H9 (cell line): ENCODE data around the gene UBN1. TPM values are rescaled to one million over a fixed set of nuclear protein-coding genes. Genes with fewer than 3 reads are reported as not detected.

Experiments used
- DNase-seq: peaks from one replicate; pipeline ENCODE4 v3.0.0-alpha.2; 2017
- H2AFZ ChIP-seq: one replicate; pipeline ENCODE4 v1.6.1; 2013; ENCODE audit warnings: mild to moderate bottlenecking, low read length, control low read depth, moderate library complexity
- H2AK5ac ChIP-seq: 2 replicates; pipeline ENCODE4 v1.6.1; 2013; ENCODE audit warnings: low read length, control low read depth, mixed read lengths; ENCODE audit not compliant: insufficient read length
- H2BK120ac ChIP-seq: one replicate; pipeline ENCODE4 v1.6.1; 2013; ENCODE audit warnings: low read depth, mild to moderate bottlenecking, low read length, control low read depth, inconsistent platforms; ENCODE audit not compliant: poor library complexity, severe bottlenecking
- H2BK12ac ChIP-seq: 2 replicates; pipeline ENCODE4 v1.6.1; 2013; ENCODE audit warnings: low read length, control low read depth, mixed read lengths, low read depth; ENCODE audit not compliant: insufficient read length
- H2BK15ac ChIP-seq: 2 replicates; pipeline ENCODE4 v1.6.1; 2013; ENCODE audit warnings: low read depth, low read length, control low read depth
- H2BK20ac ChIP-seq: one replicate; pipeline ENCODE4 v1.6.1; 2013; ENCODE audit warnings: low read depth, mild to moderate bottlenecking, low read length, control low read depth, inconsistent platforms; ENCODE audit not compliant: poor library complexity, severe bottlenecking
- H2BK5ac ChIP-seq: 2 replicates; pipeline ENCODE4 v1.6.1; 2013; ENCODE audit warnings: low read length, control low read depth, mixed read lengths; ENCODE audit not compliant: insufficient read length
- H3K14ac ChIP-seq: 2 replicates; pipeline ENCODE4 v1.6.1; 2013; ENCODE audit warnings: low read length, control low read depth; ENCODE audit not compliant: insufficient read depth
- H3K18ac ChIP-seq: 2 replicates; pipeline ENCODE4 v1.6.1; 2013; ENCODE audit warnings: low read depth, mild to moderate bottlenecking, mixed read lengths, low read length, control low read depth; ENCODE audit not compliant: insufficient read length
- H3K23ac ChIP-seq: 2 replicates; pipeline ENCODE4 v1.6.1; 2013; ENCODE audit warnings: low read length, control low read depth, mixed read lengths, low read depth; ENCODE audit not compliant: insufficient read length
- H3K23me2 ChIP-seq: 2 replicates; pipeline ENCODE4 v1.6.1; 2013; ENCODE audit warnings: low read depth, mild to moderate bottlenecking, mixed read lengths, low read length, control low read depth; ENCODE audit not compliant: insufficient read length, poor library complexity, severe bottlenecking
- H3K27ac ChIP-seq: 2 replicates; pipeline ENCODE4 v1.5.1; 2013; ENCODE audit warnings: low read length, control low read depth, mixed read lengths, low read depth; ENCODE audit not compliant: insufficient read length
- H3K27me3 ChIP-seq: 2 replicates; pipeline ENCODE4 v1.6.1; 2013; ENCODE audit warnings: low read length, control low read depth, inconsistent platforms; ENCODE audit not compliant: insufficient read depth
- H3K4ac ChIP-seq: 2 replicates; pipeline ENCODE4 v1.6.1; 2013; ENCODE audit warnings: low read depth, mild to moderate bottlenecking, control low read depth, inconsistent platforms, low read length, moderate library complexity
- H3K4me1 ChIP-seq: 2 replicates; pipeline ENCODE4 v1.6.1; 2013; ENCODE audit warnings: low read length, control low read depth, inconsistent platforms; ENCODE audit not compliant: insufficient read depth
- H3K4me2 ChIP-seq: 2 replicates; pipeline ENCODE4 v1.6.1; 2013; ENCODE audit warnings: low read length, control low read depth, mixed read lengths; ENCODE audit not compliant: insufficient read length, insufficient read depth
- H3K56ac ChIP-seq: 2 replicates; pipeline ENCODE4 v1.6.1; 2013; ENCODE audit warnings: low read depth, mild to moderate bottlenecking, mixed read lengths, low read length, control low read depth; ENCODE audit not compliant: insufficient read length
- H3K79me1 ChIP-seq: 2 replicates; pipeline ENCODE4 v1.6.1; 2013; ENCODE audit warnings: low read depth, mild to moderate bottlenecking, moderate library complexity, low read length, control low read depth, inconsistent platforms; ENCODE audit not compliant: insufficient read depth, poor library complexity, severe bottlenecking
- H3K79me2 ChIP-seq: 2 replicates; pipeline ENCODE4 v1.6.1; 2013; ENCODE audit warnings: low read length, control low read depth, inconsistent platforms; ENCODE audit not compliant: insufficient read depth
- H3K9ac ChIP-seq: 2 replicates; pipeline ENCODE4 v1.6.1; 2013; ENCODE audit warnings: low read length, control low read depth, mixed read lengths; ENCODE audit not compliant: insufficient read length; ENCODE audit errors: extremely low read depth
- H3K9me3 ChIP-seq: one replicate; pipeline ENCODE4 v1.6.1; 2013; ENCODE audit warnings: low read depth, low read length, inconsistent platforms; ENCODE audit not compliant: control insufficient read depth
- H3T11ph ChIP-seq: one replicate; pipeline ENCODE4 v1.6.1; 2013; ENCODE audit warnings: mild to moderate bottlenecking, low read length, control low read depth, inconsistent platforms
- H4K20me1 ChIP-seq: one replicate; pipeline ENCODE4 v1.6.1; 2013; ENCODE audit not compliant: control insufficient read depth, insufficient read length, insufficient read depth
- H4K5ac ChIP-seq: 2 replicates; pipeline ENCODE4 v1.6.1; 2013; ENCODE audit warnings: low read depth, mild to moderate bottlenecking, mixed read lengths, low read length, control low read depth; ENCODE audit not compliant: insufficient read length
- H4K8ac ChIP-seq: replicated peaks from 2 replicates; pipeline ENCODE4 v1.6.1; 2013; ENCODE audit warnings: low read length, control low read depth, mixed read lengths, low read depth; ENCODE audit not compliant: insufficient read length
- H4K91ac ChIP-seq: 2 replicates; pipeline ENCODE4 v1.6.1; 2013; ENCODE audit warnings: low read depth, mild to moderate bottlenecking, moderate library complexity, mixed read lengths, low read length, control low read depth; ENCODE audit not compliant: insufficient read length
- H3K27ac Mint-ChIP-seq, 3 experiments: 2 replicates in 2 of 3; 3 replicates in 1 of 3; pipeline ENCODE4 v1.8.0; 2020 to 2021; ENCODE audit warnings: mixed read lengths in 3 of 3, mild to moderate bottlenecking in 1 of 3, moderate library complexity in 1 of 3
- H3K27me3 Mint-ChIP-seq: 2 replicates; pipeline ENCODE4 v1.8.0; 2021; ENCODE audit warnings: low read depth, mild to moderate bottlenecking, moderate library complexity, mixed read lengths
- H3K36me3 Mint-ChIP-seq, 3 experiments: 2 replicates in 2 of 3; 3 replicates in 1 of 3; pipeline ENCODE4 v1.8.0; 2020 to 2021; ENCODE audit warnings: low read depth in 3 of 3, mixed read lengths in 3 of 3; ENCODE audit not compliant: insufficient read depth in 1 of 3
- H3K4me1 Mint-ChIP-seq, 2 experiments: 2 replicates each; pipeline ENCODE4 v1.8.0; 2020; ENCODE audit warnings: mixed read lengths in 2 of 2
- H3K4me3 Mint-ChIP-seq, 2 experiments: 2 replicates in 1 of 2; 3 replicates in 1 of 2; pipeline ENCODE4 v1.8.0; 2020 to 2021; ENCODE audit warnings: mild to moderate bottlenecking in 2 of 2, mixed read lengths in 2 of 2, moderate library complexity in 1 of 2
- H3K9me3 Mint-ChIP-seq, 2 experiments: 2 replicates in 1 of 2; 3 replicates in 1 of 2; pipeline ENCODE4 v1.8.0; 2020; ENCODE audit warnings: mild to moderate bottlenecking in 2 of 2, mixed read lengths in 2 of 2, moderate library complexity in 1 of 2
- CTCF ChIP-seq: fragments of 200-600 bp; sonication (generic); conservative IDR thresholded peaks from 3 replicates; pipeline ENCODE4 v1.8.0; 2021; ENCODE audit warnings: antibody characterized with exemption, mild to moderate bottlenecking
- WGBS: extraction: QIAGEN DNeasy Blood & Tissue Kit; methylation state at CpG from one replicate; pipeline ENCODE4 v1.1.7; 2013; ENCODE audit warnings: missing lambda C conversion rate, low lambda C conversion rate, mixed read lengths; ENCODE audit not compliant: insufficient read length; ENCODE audit errors: extremely low coverage; 5-methylcytosine and 5-hydroxymethylcytosine counted together
- total RNA-seq: library from RNA; stranded (reverse); gene quantifications from 2 replicates; pipeline ENCODE4 v1.2.1, GENCODE V29; 2021

UBN1 gene
- total RNA-seq, 1 experiment from 2014 or later: 55.2 TPM

DNA sequence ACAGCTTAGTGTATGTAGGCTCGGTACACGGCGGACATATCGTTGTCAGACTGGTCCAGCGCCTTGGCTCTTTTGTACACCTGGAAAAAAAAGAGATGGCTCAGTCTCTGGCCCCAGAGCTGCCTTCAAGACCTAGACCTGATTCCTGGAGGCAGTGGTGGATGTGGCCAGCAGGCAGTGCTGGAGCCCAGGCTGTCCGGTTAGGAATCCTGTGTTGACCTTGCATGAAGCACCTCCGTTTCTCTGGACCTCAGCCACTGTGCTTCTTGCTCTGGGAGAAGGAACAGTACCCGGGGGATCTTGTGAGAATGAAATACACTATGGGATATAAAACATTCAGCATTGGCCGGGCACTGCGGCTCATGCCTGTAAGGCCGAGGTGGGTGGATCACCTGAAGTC is 42.0 kb upstream of the UBN1 start:
- no peak overlapping the region for H3K4ac ChIP-seq
- H2BK15ac ChIP-seq: no peak overlapping the region
- H2AK5ac ChIP-seq: no peak overlapping the region
- no peak overlapping the region for H3K18ac ChIP-seq
- no peaks in the 10 kb centered on the region for H3K4me1 ChIP-seq
- H4K20me1 ChIP-seq: no peaks in the 10 kb centered on the region
- H2BK20ac ChIP-seq: no peak overlapping the region
- H3T11ph ChIP-seq: no peak overlapping the region
- no peak overlapping the region for H4K8ac ChIP-seq
- H2AFZ ChIP-seq: no peak overlapping the region
- no peak overlapping the region for H3K4me2 ChIP-seq
- H3K27me3 ChIP-seq: no peaks in the 10 kb centered on the region
- no peak overlapping the region for H3K9ac ChIP-seq
- no peak for TF ChIP-seq CTCF
- no peaks in the 10 kb centered on the region for H3K79me2 ChIP-seq
- no peak overlapping the region for H3K23ac ChIP-seq
- peaks cover 7% of the 10 kb centered on the region for H3K23me2 ChIP-seq
- H2BK12ac ChIP-seq: no peak overlapping the region
- no peak overlapping the region for H4K5ac ChIP-seq
- no peaks in the 10 kb centered on the region for H3K9me3 ChIP-seq
- H2BK5ac ChIP-seq: no peak overlapping the region
- no peak for DNase-seq
- no peaks in the 10 kb centered on the region for H3K9me3 Mint-ChIP-seq
- no CpG with 5 or more reads among the region's 11 CpGs for WGBS
- H3K4me3 Mint-ChIP-seq: no peak overlapping the region
- H3K4me1 Mint-ChIP-seq: peaks cover 17 to 31% of the 10 kb centered on the region in 2 experiments
- H3K27me3 Mint-ChIP-seq: no peaks in the 10 kb centered on the region; the same call in 1 of the 2 replicates
- H3K27ac Mint-ChIP-seq: peak overlapping the region in 2 of 3 experiments; percentile 76 to 87; a peak in 4 of 7 replicates
- H3K36me3 Mint-ChIP-seq: peaks cover 18 to 47% (median 38%) of the 10 kb centered on the region in 3 experiments; a peak in 6 of 7 replicates
- H3K79me1 ChIP-seq: no peaks in the 10 kb centered on the region
- no peak overlapping the region for H2BK120ac ChIP-seq
- no peak overlapping the region for H3K27ac ChIP-seq
- no peak overlapping the region for H3K56ac ChIP-seq
- H4K91ac ChIP-seq: no peak overlapping the region
- H3K14ac ChIP-seq: no peak overlapping the region
